ENCODE measurements around the gene MRPL39.

The MRPL39 gene

DNA sequence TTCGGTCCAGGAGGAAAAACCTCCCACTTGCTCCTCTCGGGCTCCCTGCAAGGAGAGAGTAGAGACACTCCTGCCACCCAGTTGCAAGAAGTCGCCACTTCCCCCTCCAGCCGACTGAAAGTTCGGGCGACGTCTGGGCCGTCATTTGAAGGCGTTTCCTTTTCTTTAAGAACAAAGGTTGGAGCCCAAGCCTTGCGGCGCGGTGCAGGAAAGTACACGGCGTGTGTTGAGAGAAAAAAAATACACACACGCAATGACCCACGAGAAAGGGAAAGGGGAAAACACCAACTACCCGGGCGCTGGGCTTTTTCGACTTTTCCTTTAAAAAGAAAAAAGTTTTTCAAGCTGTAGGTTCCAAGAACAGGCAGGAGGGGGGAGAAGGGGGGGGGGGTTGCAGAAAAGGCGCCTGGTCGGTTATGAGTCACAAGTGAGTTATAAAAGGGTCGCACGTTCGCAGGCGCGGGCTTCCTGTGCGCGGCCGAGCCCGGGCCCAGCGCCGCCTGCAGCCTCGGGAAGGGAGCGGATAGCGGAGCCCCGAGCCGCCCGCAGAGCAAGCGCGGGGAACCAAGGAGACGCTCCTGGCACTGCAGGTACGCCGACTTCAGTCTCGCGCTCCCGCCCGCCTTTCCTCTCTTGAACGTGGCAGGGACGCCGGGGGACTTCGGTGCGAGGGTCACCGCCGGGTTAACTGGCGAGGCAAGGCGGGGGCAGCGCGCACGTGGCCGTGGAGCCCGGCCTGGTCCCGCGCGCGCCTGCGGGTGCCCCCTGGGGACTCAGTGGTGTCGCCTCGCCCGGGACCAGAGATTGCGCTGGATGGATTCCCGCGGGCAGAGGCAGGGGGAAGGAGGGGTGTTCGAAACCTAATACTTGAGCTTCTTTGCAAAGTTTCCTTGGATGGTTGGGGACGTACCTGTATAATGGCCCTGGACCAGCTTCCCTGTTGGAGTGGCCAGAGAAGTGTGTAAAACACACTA is 45.3 kb downstream of the MRPL39 start:
- H3K9me3 ChIP-seq (ENCODE audit: control insufficient read depth, low read length), result no peaks in the 10 kb centered on the region
- H3K27me3 ChIP-seq (replicated peaks; ENCODE audit: control insufficient read depth, insufficient read depth, low read length, poor library complexity, severe bottlenecking), result no peaks in the 10 kb centered on the region
- H3K36me3 ChIP-seq (ENCODE audit: control insufficient read depth, insufficient read depth, low read length), result no peaks in the 10 kb centered on the region
- DNase-seq, result peak; percentile 58 to 61 (median 61)
- H3K4me1 ChIP-seq (ENCODE audit: control insufficient read depth, insufficient read depth, low read length, poor library complexity, severe bottlenecking), result peaks cover 37% of the 10 kb centered on the region
- H3K4me3 ChIP-seq (ENCODE audit: insufficient read depth, low read depth, low read length, poor library complexity, severe bottlenecking), result peak overlapping the region; percentile 72
- peak overlapping the region; percentile 72 for H3K27ac ChIP-seq (ENCODE audit: insufficient read depth, low read length, poor library complexity, severe bottlenecking)

DNA sequence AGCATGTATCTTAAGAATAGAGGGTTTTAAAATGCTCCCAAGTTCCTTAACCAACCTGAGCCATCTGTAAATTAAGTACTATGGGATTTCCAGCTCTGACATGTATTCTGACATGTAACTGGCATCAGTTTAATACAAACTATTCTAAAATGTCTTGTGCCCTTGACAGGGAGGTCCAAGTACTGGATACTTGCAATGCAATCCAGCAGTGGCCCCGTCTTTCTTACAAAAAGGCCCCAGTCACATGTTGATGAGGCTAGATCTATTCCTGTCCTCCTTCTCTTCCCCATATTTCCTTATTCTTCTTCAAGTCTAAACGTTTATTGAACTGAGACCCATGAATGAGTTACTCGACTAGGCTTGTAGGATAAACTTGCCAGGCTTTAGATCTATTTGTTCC is 46.4 kb downstream of the MRPL39 start:
- Histone ChIP-seq H3K36me3 (ENCODE audit: control insufficient read depth, insufficient read depth, low read length) (no peaks in the 10 kb centered on the region), H3K27ac (ENCODE audit: insufficient read depth, low read length, poor library complexity, severe bottlenecking) (no peak overlapping the region), H3K4me3 (ENCODE audit: insufficient read depth, low read depth, low read length, poor library complexity, severe bottlenecking) (peak overlapping the region; percentile 72), H3K4me1 (ENCODE audit: control insufficient read depth, insufficient read depth, low read length, poor library complexity, severe bottlenecking) (peaks cover 34% of the 10 kb centered on the region), H3K9me3 (ENCODE audit: control insufficient read depth, low read length) (no peaks in the 10 kb centered on the region), H3K27me3 (replicated peaks; ENCODE audit: control insufficient read depth, insufficient read depth, low read length, poor library complexity, severe bottlenecking) (no peaks in the 10 kb centered on the region)
- DNase-seq, result no peak

DNA sequence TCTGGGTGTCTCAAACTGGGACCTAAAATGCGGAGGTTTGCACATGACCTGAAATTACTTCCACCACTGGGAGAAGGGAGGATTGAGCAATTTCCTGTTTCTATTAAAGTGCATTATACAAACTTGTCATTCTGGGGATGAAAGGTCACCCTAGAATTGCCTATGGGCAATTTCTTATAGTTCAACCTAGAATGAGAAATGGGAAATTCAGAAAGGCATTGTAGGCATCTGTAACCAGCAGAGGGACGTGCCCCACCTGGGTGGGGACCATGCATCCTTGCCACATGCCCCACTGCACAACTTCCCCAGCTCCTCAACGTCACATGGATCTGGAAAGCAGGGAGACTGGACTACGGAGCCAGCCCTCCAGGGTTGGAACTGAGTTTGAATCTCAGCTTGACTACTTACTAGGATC is 47.0 kb downstream of the MRPL39 start:
- DNase-seq, result no peak
- H3K4me3 ChIP-seq (ENCODE audit: insufficient read depth, low read depth, low read length, poor library complexity, severe bottlenecking), result no peak overlapping the region
- no peak overlapping the region for H3K27ac ChIP-seq (ENCODE audit: insufficient read depth, low read length, poor library complexity, severe bottlenecking)
- H3K27me3 ChIP-seq (replicated peaks; ENCODE audit: control insufficient read depth, insufficient read depth, low read length, poor library complexity, severe bottlenecking), result no peaks in the 10 kb centered on the region
- H3K36me3 ChIP-seq (ENCODE audit: control insufficient read depth, insufficient read depth, low read length), result no peaks in the 10 kb centered on the region
- peaks cover 28% of the 10 kb centered on the region for H3K4me1 ChIP-seq (ENCODE audit: control insufficient read depth, insufficient read depth, low read length, poor library complexity, severe bottlenecking)
- H3K9me3 ChIP-seq (ENCODE audit: control insufficient read depth, low read length), result no peaks in the 10 kb centered on the region

DNA sequence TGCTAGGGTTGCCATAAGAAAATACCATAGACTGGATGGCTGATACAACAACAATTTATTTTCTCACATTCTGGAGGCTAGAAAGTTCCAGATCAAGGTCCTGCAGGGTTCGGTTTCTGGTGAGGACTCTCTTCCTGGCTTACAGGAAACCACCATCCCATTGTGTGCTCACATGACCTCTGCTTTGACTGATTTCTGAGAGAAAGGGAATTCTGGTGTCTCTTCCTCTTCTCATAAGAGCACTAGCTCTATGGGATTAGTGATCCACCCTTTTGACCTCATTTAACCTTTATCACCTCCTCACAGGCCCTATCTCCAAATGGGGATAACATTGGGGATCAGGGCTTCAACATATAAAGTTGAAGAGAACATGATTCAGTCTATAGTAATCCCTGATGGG is 47.5 kb downstream of the MRPL39 start:
- Histone ChIP-seq H3K4me3 (ENCODE audit: insufficient read depth, low read depth, low read length, poor library complexity, severe bottlenecking) (no peak overlapping the region), H3K27me3 (replicated peaks; ENCODE audit: control insufficient read depth, insufficient read depth, low read length, poor library complexity, severe bottlenecking) (no peaks in the 10 kb centered on the region), H3K27ac (ENCODE audit: insufficient read depth, low read length, poor library complexity, severe bottlenecking) (no peak overlapping the region), H3K4me1 (ENCODE audit: control insufficient read depth, insufficient read depth, low read length, poor library complexity, severe bottlenecking) (peaks cover 25% of the 10 kb centered on the region), H3K9me3 (ENCODE audit: control insufficient read depth, low read length) (no peaks in the 10 kb centered on the region), H3K36me3 (ENCODE audit: control insufficient read depth, insufficient read depth, low read length) (no peaks in the 10 kb centered on the region)
- no peak for DNase-seq

DNA sequence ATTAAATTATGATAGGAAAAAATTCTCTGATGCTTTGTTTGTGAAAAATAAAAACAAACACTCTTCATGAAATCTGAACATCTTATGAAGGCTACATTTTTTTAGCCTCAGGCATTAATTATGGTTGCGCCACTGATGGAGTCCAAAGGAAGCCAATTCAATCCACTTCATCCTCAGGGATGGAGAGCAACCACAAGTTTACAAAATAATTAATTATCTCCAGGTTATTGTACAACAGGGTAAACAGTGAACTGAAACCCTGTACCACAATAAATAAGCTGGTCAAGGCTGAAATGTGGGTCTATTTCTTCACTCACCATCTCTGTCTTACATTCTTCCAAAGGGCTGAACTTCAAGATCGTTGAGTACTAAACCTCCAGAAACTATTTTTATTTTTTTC is 49.2 kb downstream of the MRPL39 start:
- DNase-seq, result no peak
- H3K4me3 ChIP-seq (ENCODE audit: insufficient read depth, low read depth, low read length, poor library complexity, severe bottlenecking), result no peak overlapping the region
- no peaks in the 10 kb centered on the region for H3K9me3 ChIP-seq (ENCODE audit: control insufficient read depth, low read length)
- no peaks in the 10 kb centered on the region for H3K27me3 ChIP-seq (replicated peaks; ENCODE audit: control insufficient read depth, insufficient read depth, low read length, poor library complexity, severe bottlenecking)
- H3K36me3 ChIP-seq (ENCODE audit: control insufficient read depth, insufficient read depth, low read length), result no peaks in the 10 kb centered on the region
- H3K4me1 ChIP-seq (ENCODE audit: control insufficient read depth, insufficient read depth, low read length, poor library complexity, severe bottlenecking), result peaks cover 11% of the 10 kb centered on the region
- no peak overlapping the region for H3K27ac ChIP-seq (ENCODE audit: insufficient read depth, low read length, poor library complexity, severe bottlenecking)

DNA sequence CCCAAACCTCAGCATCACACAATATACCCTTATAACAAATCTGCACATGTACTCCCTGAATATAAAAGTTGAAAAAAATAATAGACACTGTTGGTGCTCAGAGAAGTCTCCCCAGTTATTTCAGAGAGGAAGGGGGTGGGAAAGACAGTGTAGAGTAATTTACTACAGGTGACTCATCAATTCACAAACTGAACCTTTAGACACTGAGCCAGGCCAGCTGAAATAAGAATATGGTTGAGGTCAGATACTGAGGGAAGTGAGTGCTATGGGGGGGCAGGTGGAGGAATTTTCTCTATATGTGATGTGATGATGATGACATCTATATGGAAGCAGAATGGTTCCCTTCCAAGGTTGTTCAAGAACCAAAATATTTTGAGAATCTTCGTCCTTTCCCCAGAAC is 50.1 kb downstream of the MRPL39 start:
- no peaks in the 10 kb centered on the region for H3K9me3 ChIP-seq (ENCODE audit: control insufficient read depth, low read length)
- H3K27ac ChIP-seq (ENCODE audit: insufficient read depth, low read length, poor library complexity, severe bottlenecking), result no peak overlapping the region
- no peaks in the 10 kb centered on the region for H3K27me3 ChIP-seq (replicated peaks; ENCODE audit: control insufficient read depth, insufficient read depth, low read length, poor library complexity, severe bottlenecking)
- H3K4me3 ChIP-seq (ENCODE audit: insufficient read depth, low read depth, low read length, poor library complexity, severe bottlenecking), result no peak overlapping the region
- H3K36me3 ChIP-seq (ENCODE audit: control insufficient read depth, insufficient read depth, low read length), result no peaks in the 10 kb centered on the region
- peaks cover 9% of the 10 kb centered on the region for H3K4me1 ChIP-seq (ENCODE audit: control insufficient read depth, insufficient read depth, low read length, poor library complexity, severe bottlenecking)
- no peak for DNase-seq

DNA sequence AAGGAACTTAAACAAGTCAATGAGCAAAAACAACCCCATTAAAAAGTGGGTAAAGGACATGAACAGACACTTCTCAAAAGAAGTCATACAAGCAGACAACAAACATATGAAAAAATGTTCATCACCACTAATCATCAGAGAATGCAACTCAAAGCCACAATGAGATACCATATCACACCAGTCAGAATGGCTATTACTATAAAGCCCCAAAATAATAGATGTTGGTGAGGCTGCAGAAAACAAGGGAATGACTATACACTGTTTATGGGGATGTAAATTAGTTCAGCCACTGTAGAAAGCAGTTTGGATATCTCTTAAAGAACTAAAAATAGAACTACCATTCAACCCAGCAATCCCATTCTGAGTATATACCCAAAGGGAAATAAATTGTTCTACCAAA is 51.2 kb downstream of the MRPL39 start:
- no peak overlapping the region for H3K4me3 ChIP-seq (ENCODE audit: insufficient read depth, low read depth, low read length, poor library complexity, severe bottlenecking)
- no peak for DNase-seq
- H3K27me3 ChIP-seq (replicated peaks; ENCODE audit: control insufficient read depth, insufficient read depth, low read length, poor library complexity, severe bottlenecking), result no peaks in the 10 kb centered on the region
- no peaks in the 10 kb centered on the region for H3K9me3 ChIP-seq (ENCODE audit: control insufficient read depth, low read length)
- H3K4me1 ChIP-seq (ENCODE audit: control insufficient read depth, insufficient read depth, low read length, poor library complexity, severe bottlenecking), result peaks cover 7% of the 10 kb centered on the region
- H3K27ac ChIP-seq (ENCODE audit: insufficient read depth, low read length, poor library complexity, severe bottlenecking), result no peak overlapping the region
- no peaks in the 10 kb centered on the region for H3K36me3 ChIP-seq (ENCODE audit: control insufficient read depth, insufficient read depth, low read length)

DNA sequence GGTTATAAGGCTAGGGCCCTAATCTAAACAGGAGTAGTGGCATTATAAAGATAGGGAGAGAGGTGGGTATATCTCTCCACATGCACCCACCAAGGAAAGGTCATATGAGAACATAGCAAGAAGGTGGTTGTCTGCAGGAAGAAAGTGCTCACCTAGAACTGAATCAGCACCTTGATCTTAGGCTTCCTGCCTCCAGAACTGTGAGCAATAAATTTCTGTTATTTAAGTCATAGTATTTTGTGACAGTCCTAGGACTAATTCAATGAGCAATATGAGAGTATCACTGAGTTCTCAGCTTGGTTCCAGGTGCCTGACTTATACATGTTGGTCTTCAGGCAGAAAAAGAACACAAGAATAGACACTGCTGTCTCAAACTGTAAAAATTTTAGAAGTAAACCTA is 51.8 kb downstream of the MRPL39 start:
- Histone ChIP-seq H3K27me3 (replicated peaks; ENCODE audit: control insufficient read depth, insufficient read depth, low read length, poor library complexity, severe bottlenecking) (no peaks in the 10 kb centered on the region), H3K4me1 (ENCODE audit: control insufficient read depth, insufficient read depth, low read length, poor library complexity, severe bottlenecking) (peaks cover 4% of the 10 kb centered on the region), H3K4me3 (ENCODE audit: insufficient read depth, low read depth, low read length, poor library complexity, severe bottlenecking) (no peak overlapping the region), H3K27ac (ENCODE audit: insufficient read depth, low read length, poor library complexity, severe bottlenecking) (no peak overlapping the region), H3K9me3 (ENCODE audit: control insufficient read depth, low read length) (no peaks in the 10 kb centered on the region), H3K36me3 (ENCODE audit: control insufficient read depth, insufficient read depth, low read length) (no peaks in the 10 kb centered on the region)
- no peak for DNase-seq

DNA sequence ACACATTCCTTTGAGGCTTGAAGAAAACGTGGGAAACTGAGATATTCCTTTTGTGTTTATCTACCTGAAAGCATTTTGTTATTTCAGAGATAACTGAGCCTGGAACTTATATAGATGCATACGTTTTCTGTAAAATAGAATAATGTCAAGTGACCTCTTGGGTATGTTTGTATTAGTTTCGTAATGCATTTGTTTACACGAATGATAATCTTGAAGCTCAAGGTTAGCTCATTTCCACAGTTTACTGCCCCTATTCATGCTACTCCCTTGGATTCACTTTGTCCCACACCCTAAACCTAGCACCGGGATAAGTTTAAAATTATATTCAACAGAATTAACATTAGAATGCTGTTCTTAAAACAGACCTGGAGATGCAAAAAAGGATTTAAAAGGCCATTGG is 54.4 kb downstream of the MRPL39 start:
- Histone ChIP-seq H3K27ac (ENCODE audit: insufficient read depth, low read length, poor library complexity, severe bottlenecking) (no peak overlapping the region), H3K9me3 (ENCODE audit: control insufficient read depth, low read length) (no peaks in the 10 kb centered on the region)

DNA sequence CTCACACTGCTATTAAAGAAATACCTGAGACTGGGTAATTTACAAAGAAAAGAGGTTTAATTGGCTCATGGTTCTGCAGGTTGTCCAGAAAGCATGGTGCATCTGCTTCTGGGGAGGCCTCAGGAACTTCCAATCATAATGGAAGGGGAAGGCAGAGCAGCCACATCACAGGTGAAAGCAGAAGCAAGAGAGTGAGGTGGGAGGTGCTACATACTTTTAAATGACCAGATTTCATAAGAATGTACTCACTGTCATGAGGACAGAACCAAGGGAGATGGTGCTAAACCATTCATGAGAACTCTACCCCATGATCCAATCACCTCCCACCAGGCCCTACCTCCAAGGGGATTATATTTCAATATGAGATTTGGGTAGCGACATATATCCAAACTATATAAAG is 55.7 kb downstream of the MRPL39 start:
- H3K4me1 ChIP-seq (ENCODE audit: control insufficient read depth, insufficient read depth, low read length, poor library complexity, severe bottlenecking), result no peaks in the 10 kb centered on the region
- H3K9me3 ChIP-seq (ENCODE audit: control insufficient read depth, low read length), result no peaks in the 10 kb centered on the region
- no peak for DNase-seq
- H3K4me3 ChIP-seq (ENCODE audit: insufficient read depth, low read depth, low read length, poor library complexity, severe bottlenecking), result no peak overlapping the region
- no peak overlapping the region for H3K27ac ChIP-seq (ENCODE audit: insufficient read depth, low read length, poor library complexity, severe bottlenecking)
- no peaks in the 10 kb centered on the region for H3K27me3 ChIP-seq (replicated peaks; ENCODE audit: control insufficient read depth, insufficient read depth, low read length, poor library complexity, severe bottlenecking)
- H3K36me3 ChIP-seq (ENCODE audit: control insufficient read depth, insufficient read depth, low read length), result no peaks in the 10 kb centered on the region

More for the DNA sequence above, 54.4 kb downstream of the MRPL39 start:
- Histone ChIP-seq H3K4me3 (ENCODE audit: insufficient read depth, low read depth, low read length, poor library complexity, severe bottlenecking) (no peak overlapping the region), H3K4me1 (ENCODE audit: control insufficient read depth, insufficient read depth, low read length, poor library complexity, severe bottlenecking) (no peaks in the 10 kb centered on the region), H3K36me3 (ENCODE audit: control insufficient read depth, insufficient read depth, low read length) (no peaks in the 10 kb centered on the region), H3K27me3 (replicated peaks; ENCODE audit: control insufficient read depth, insufficient read depth, low read length, poor library complexity, severe bottlenecking) (no peaks in the 10 kb centered on the region)
- DNase-seq, result no peak

Data from effector memory CD4-positive, alpha-beta T cell (primary cell).